Suprapubic skin (tissue), 4 donors: ENCODE data around the gene GSN. TPM values are rescaled to one million over a fixed set of nuclear protein-coding genes. Genes with fewer than 3 reads are reported as not detected.

Experiments
- DNase-seq, 2 donors: peaks; one replicate each; pipeline ENCODE4 v3.0.0-alpha.2; 2019; ENCODE audit warnings: low spot score in 2 of 2
- H3K27ac ChIP-seq: fragments of 200-600 bp; sonication (generic); one replicate; pipeline ENCODE4 v1.5.1; 2019
- H3K27me3 ChIP-seq: fragments of 200-600 bp; sonication (generic); one replicate; pipeline ENCODE4 v1.5.1; 2019
- H3K36me3 ChIP-seq: fragments of 200-600 bp; sonication (generic); one replicate; pipeline ENCODE4 v1.5.1; 2019
- H3K4me1 ChIP-seq: fragments of 200-600 bp; sonication (generic); one replicate; pipeline ENCODE4 v1.5.1; 2019
- H3K4me3 ChIP-seq: fragments of 200-600 bp; sonication (generic); one replicate; pipeline ENCODE4 v1.5.1; 2019; ENCODE audit warnings: mild to moderate bottlenecking
- H3K9me3 ChIP-seq: fragments of 200-600 bp; sonication (generic); one replicate; pipeline ENCODE4 v1.5.1; 2019
- EP300 ChIP-seq: sonication (generic); formaldehyde crosslinking; IDR thresholded peaks from one replicate; pipeline ENCODE4 v1.6.1; 2017; ENCODE audit warnings: antibody characterized with exemption
- POLR2A ChIP-seq, 2 donors: fragments of 450-650 bp; IDR thresholded peaks; one replicate each; pipeline ENCODE4 v1.6.1; 2017; ENCODE audit warnings: antibody characterized with exemption in 2 of 2, mild to moderate bottlenecking in 2 of 2, moderate library complexity in 2 of 2
- POLR2AphosphoS5 ChIP-seq, 3 donors: sonication (generic); formaldehyde crosslinking; IDR thresholded peaks; one replicate each; pipeline ENCODE4 v1.6.1; 2017; ENCODE audit warnings: antibody characterized with exemption in 3 of 3
- WGBS: methylation state at CpG from one replicate; pipeline ENCODE4 v1.1.5; 2018; 5-methylcytosine and 5-hydroxymethylcytosine counted together
- total RNA-seq, 4 donors: library from RNA; depleted of rRNA; stranded (reverse); fragments of >200 nt; gene quantifications; one replicate each; pipeline ENCODE4 v1.1.0, GENCODE V29; 2016
- TF ChIP-seq, protein P1 (sequence below), 2 donors: fragments of 200-600 bp in 1 of 2; fragments of 450-650 bp in 1 of 2; sonication (generic) in 1 of 2; IDR thresholded peaks; one replicate each; pipeline ENCODE4 v1.5.1; 2016 to 2019; ENCODE audit warnings: antibody characterized with exemption in 2 of 2, mild to moderate bottlenecking in 1 of 2, moderate library complexity in 1 of 2

The GSN gene
- total RNA-seq, 4 donors from 2014 or later, result 681 to 944 (median 771) TPM

GRCh38 chr9:121269642-121270254, 1.8 kb downstream of the GSN start:
- H3K9me3 ChIP-seq, result no peaks in the 10 kb centered on the region
- no peaks in the 10 kb centered on the region for H3K27me3 ChIP-seq
- H3K36me3 ChIP-seq, result no peaks in the 10 kb centered on the region
- H3K4me3 ChIP-seq, result peak overlapping the region; percentile 90
- WGBS, result 35% methylated on average over 5 of the region's 5 CpGs
- DNase-seq, result no peak
- peaks cover 76% of the 10 kb centered on the region for H3K4me1 ChIP-seq
- H3K27ac ChIP-seq, result peak overlapping the region; percentile 91
- no peak for TF ChIP-seq POLR2AphosphoS5 (IDR thresholded peaks at IDR 0.05)
- no peak for TF ChIP-seq POLR2A (IDR thresholded peaks at IDR 0.05)
- TF ChIP-seq, protein P1, sequence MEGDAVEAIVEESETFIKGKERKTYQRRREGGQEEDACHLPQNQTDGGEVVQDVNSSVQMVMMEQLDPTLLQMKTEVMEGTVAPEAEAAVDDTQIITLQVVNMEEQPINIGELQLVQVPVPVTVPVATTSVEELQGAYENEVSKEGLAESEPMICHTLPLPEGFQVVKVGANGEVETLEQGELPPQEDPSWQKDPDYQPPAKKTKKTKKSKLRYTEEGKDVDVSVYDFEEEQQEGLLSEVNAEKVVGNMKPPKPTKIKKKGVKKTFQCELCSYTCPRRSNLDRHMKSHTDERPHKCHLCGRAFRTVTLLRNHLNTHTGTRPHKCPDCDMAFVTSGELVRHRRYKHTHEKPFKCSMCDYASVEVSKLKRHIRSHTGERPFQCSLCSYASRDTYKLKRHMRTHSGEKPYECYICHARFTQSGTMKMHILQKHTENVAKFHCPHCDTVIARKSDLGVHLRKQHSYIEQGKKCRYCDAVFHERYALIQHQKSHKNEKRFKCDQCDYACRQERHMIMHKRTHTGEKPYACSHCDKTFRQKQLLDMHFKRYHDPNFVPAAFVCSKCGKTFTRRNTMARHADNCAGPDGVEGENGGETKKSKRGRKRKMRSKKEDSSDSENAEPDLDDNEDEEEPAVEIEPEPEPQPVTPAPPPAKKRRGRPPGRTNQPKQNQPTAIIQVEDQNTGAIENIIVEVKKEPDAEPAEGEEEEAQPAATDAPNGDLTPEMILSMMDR (IDR thresholded peaks at IDR 0.05), result no peak
- no peak for TF ChIP-seq EP300

- WGBS, result 39% methylated on average over 13 of the region's 13 CpGs
- H3K4me1 ChIP-seq, result peaks cover 86% of the 10 kb centered on the region
- no peaks in the 10 kb centered on the region for H3K27me3 ChIP-seq
- H3K9me3 ChIP-seq, result no peaks in the 10 kb centered on the region
- H3K4me3 ChIP-seq, result peak overlapping the region; percentile 12
- DNase-seq, result peak in 1 of 2 donors; percentile 49
- H3K36me3 ChIP-seq, result no peaks in the 10 kb centered on the region
- peak overlapping the region; percentile 91 for H3K27ac ChIP-seq
- TF ChIP-seq EP300 (no peak), POLR2AphosphoS5 (IDR thresholded peaks at IDR 0.05) (no peak), POLR2A (IDR thresholded peaks at IDR 0.05) (no peak)
- TF ChIP-seq, protein P1 (IDR thresholded peaks at IDR 0.05), result no peak
These were observed 3.7 kb downstream of the GSN start for GRCh38 chr9:121271368-121272341.

DNA sequence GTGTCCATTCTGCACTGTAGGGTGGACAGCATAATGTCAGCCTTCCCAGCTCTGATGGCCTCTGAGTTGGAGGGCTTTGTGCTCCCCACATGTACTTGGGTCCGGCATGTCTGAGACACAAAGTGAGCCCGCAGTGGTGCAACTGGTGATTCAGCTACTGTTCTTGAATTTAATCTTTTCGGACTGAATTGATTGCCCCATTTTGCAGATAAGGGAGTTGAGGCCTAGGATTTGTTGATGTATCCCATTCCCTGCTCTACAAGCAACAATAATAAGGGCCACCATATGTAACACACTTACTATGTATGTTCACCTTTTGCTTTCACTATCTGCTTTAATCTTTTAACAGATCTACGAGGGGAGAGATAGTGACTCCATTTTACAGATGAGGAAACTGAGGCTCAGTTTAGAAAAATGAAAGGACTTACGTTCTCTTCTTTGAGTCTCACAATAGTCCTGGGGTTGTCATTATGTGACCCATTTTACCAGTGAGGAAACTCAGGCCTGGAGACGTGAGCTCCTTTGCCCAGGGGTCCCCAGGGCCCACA, 4.5 kb downstream of the GSN start:
- Histone ChIP-seq H3K4me1 (peaks cover 85% of the 10 kb centered on the region), H3K27ac (peak overlapping the region; percentile 91)
- 64% methylated on average over 6 of the region's 6 CpGs for WGBS

GRCh38 chr9:121273064-121273775, 5.3 kb downstream of the GSN start:
- H3K4me3 ChIP-seq, result no peak overlapping the region
- no peaks in the 10 kb centered on the region for H3K9me3 ChIP-seq
- H3K27me3 ChIP-seq, result no peaks in the 10 kb centered on the region
- no peak for TF ChIP-seq EP300
- TF ChIP-seq POLR2A (IDR thresholded peaks at IDR 0.05), result no peak
- no peak for TF ChIP-seq POLR2AphosphoS5 (IDR thresholded peaks at IDR 0.05)
- TF ChIP-seq, protein P1 (IDR thresholded peaks at IDR 0.05), result no peak
- H3K4me1 ChIP-seq, result peaks cover 89% of the 10 kb centered on the region
- WGBS, result 58% methylated on average over 4 of the region's 4 CpGs
- peak overlapping the region; percentile 91 for H3K27ac ChIP-seq
- DNase-seq, result no peak
- H3K36me3 ChIP-seq, result no peaks in the 10 kb centered on the region

More for the DNA sequence above, 4.5 kb downstream of the GSN start:
- no peak for DNase-seq
- no peak overlapping the region for H3K4me3 ChIP-seq
- H3K9me3 ChIP-seq, result no peaks in the 10 kb centered on the region
- TF ChIP-seq POLR2AphosphoS5 (IDR thresholded peaks at IDR 0.05), result no peak
- TF ChIP-seq, protein P1 (IDR thresholded peaks at IDR 0.05), result no peak
- TF ChIP-seq EP300, result no peak
- no peak for TF ChIP-seq POLR2A (IDR thresholded peaks at IDR 0.05)
- H3K36me3 ChIP-seq, result no peaks in the 10 kb centered on the region
- H3K27me3 ChIP-seq, result no peaks in the 10 kb centered on the region
